GM23248 (cell line): ENCODE measurements around the gene ICAM1. TPM values are rescaled to one million over a fixed set of nuclear protein-coding genes. Genes with fewer than 3 reads are reported as not detected.

Source experiments
- DNase-seq: peaks from one replicate; pipeline ENCODE4 v3.0.0-alpha.2; 2015
- H2AFZ ChIP-seq: fragments of 200-600 bp; sonication (generic); 2 replicates; pipeline ENCODE4 v1.6.1; 2016; ENCODE audit warnings: antibody characterized with exemption
- H3F3A ChIP-seq: fragments of 200-600 bp; sonication (generic); 2 replicates; pipeline ENCODE4 v1.6.1; 2016; ENCODE audit warnings: mild to moderate bottlenecking, antibody characterized with exemption, mixed run types; ENCODE audit not compliant: insufficient read depth
- H3K27ac ChIP-seq: fragments of 200-600 bp; sonication (generic); 2 replicates; pipeline ENCODE4 v1.5.1; 2016; ENCODE audit warnings: mild to moderate bottlenecking
- H3K27me3 ChIP-seq: fragments of 200-600 bp; sonication (generic); replicated peaks from 2 replicates; pipeline ENCODE4 v1.6.1; 2016; ENCODE audit warnings: mild to moderate bottlenecking; ENCODE audit not compliant: insufficient read depth
- H3K36me3 ChIP-seq: fragments of 200-600 bp; sonication (generic); 2 replicates; pipeline ENCODE4 v1.6.1; 2016; ENCODE audit warnings: low read depth, mild to moderate bottlenecking
- H3K4me1 ChIP-seq: fragments of 200-600 bp; sonication (generic); 2 replicates; pipeline ENCODE4 v1.6.1; 2016; ENCODE audit warnings: mild to moderate bottlenecking; ENCODE audit not compliant: insufficient read depth
- H3K4me2 ChIP-seq: fragments of 200-600 bp; sonication (generic); one replicate; pipeline ENCODE4 v1.6.1; 2016; ENCODE audit warnings: mild to moderate bottlenecking; ENCODE audit not compliant: unreplicated experiment
- H3K4me3 ChIP-seq: fragments of 200-600 bp; sonication (generic); 2 replicates; pipeline ENCODE4 v1.5.1; 2016; ENCODE audit warnings: mild to moderate bottlenecking
- H3K79me2 ChIP-seq: fragments of 200-600 bp; sonication (generic); 2 replicates; pipeline ENCODE4 v1.6.1; 2016; ENCODE audit warnings: mild to moderate bottlenecking; ENCODE audit not compliant: insufficient read depth
- H3K9ac ChIP-seq: fragments of 200-600 bp; sonication (generic); 2 replicates; pipeline ENCODE4 v1.6.1; 2016; ENCODE audit warnings: mild to moderate bottlenecking
- H3K9me2 ChIP-seq: fragments of 200-600 bp; sonication (generic); 2 replicates; pipeline ENCODE4 v1.6.1; 2016; ENCODE audit warnings: mixed run types, mild to moderate bottlenecking, moderate library complexity; ENCODE audit not compliant: insufficient read depth
- H3K9me3 ChIP-seq: fragments of 200-600 bp; sonication (generic); one replicate; pipeline ENCODE4 v1.6.1; 2017; ENCODE audit warnings: low read depth
- H4K20me1 ChIP-seq: fragments of 200-600 bp; sonication (generic); 2 replicates; pipeline ENCODE4 v1.6.0; 2016; ENCODE audit not compliant: insufficient read depth
- EZH2 ChIP-seq: fragments of 200-600 bp; sonication (generic); IDR thresholded peaks from 2 replicates; pipeline ENCODE4 v1.6.1; 2018; ENCODE audit warnings: antibody characterized with exemption, mild to moderate bottlenecking; ENCODE audit not compliant: insufficient read depth, poor library complexity, severe bottlenecking
- EZH2phosphoT487 ChIP-seq: fragments of 200-600 bp; sonication (generic); IDR thresholded peaks from 2 replicates; pipeline ENCODE4 v1.6.1; 2018; ENCODE audit warnings: antibody characterized with exemption, moderate library complexity, mild to moderate bottlenecking, low read depth; ENCODE audit not compliant: insufficient read depth
- WGBS, 2 experiments: methylation state at CpG; one replicate each; pipeline ENCODE4 v1.1.6; 2015 to 2017; ENCODE audit warnings: low lambda C conversion rate in 2 of 2, low coverage in 1 of 2; ENCODE audit errors: missing lambda C conversion rate in 2 of 2; 5-methylcytosine and 5-hydroxymethylcytosine counted together
- in situ Hi-C: fragments of 300-500 bp; cut with MboI; formaldehyde crosslinking; loops from 2 replicates; pipeline ENCODE4 v1.15.0; 2020
- polyA plus RNA-seq: library from polyadenylated mRNA; unstranded; fragments of >200 nt; fragmentation: Nextera tagmentation; extraction: Ambion mirVana; gene quantifications from 2 replicates; pipeline ENCODE4 v1.2.1, GENCODE V29; 2016
- total RNA-seq: library from RNA; depleted of rRNA; stranded (reverse); fragments of >200 nt; shearing (Covaris generic); gene quantifications from 2 replicates; pipeline ENCODE4 v1.2.3, GENCODE V29; 2014

Gene ICAM1
- total and polyA plus RNA-seq, 2 experiments from 2014 or later, result 21.6 to 23.6 TPM

- in situ Hi-C loops, result no loop called here
- Histone ChIP-seq H3K9ac (no peak overlapping the region), H3K4me1 (peaks cover 10% of the 10 kb centered on the region), H3F3A (peaks cover 32% of the 10 kb centered on the region), H3K4me2 (no peak overlapping the region), H3K9me3 (no peaks in the 10 kb centered on the region), H3K27ac (no peak overlapping the region), H3K9me2 (no peaks in the 10 kb centered on the region), H3K79me2 (peaks cover 77% of the 10 kb centered on the region), H3K36me3 (no peaks in the 10 kb centered on the region), H3K4me3 (no peak overlapping the region), H2AFZ (no peak overlapping the region), H3K27me3 (no peaks in the 10 kb centered on the region), H4K20me1 (no peaks in the 10 kb centered on the region)
- 95 to 97% methylated on average over 22 to 23 of the region's 23 CpGs for WGBS, 2 experiments
- TF ChIP-seq EZH2 (no peak), EZH2phosphoT487 (no peak)
- no peak for DNase-seq
These were observed 46.6 kb upstream of the ICAM1 start for GRCh38 chr19:10224337-10224736.

- Histone ChIP-seq H3F3A (peaks cover 38% of the 10 kb centered on the region), H2AFZ (peak overlapping the region; percentile 40; the same call in 1 of the 2 replicates), H3K4me3 (peak overlapping the region; percentile 25), H3K27ac (peak overlapping the region; percentile 78), H3K9me2 (no peaks in the 10 kb centered on the region), H4K20me1 (no peaks in the 10 kb centered on the region), H3K79me2 (peaks cover 86% of the 10 kb centered on the region), H3K36me3 (no peaks in the 10 kb centered on the region), H3K9me3 (no peaks in the 10 kb centered on the region), H3K4me1 (peaks cover 10% of the 10 kb centered on the region), H3K4me2 (peak overlapping the region; percentile 50), H3K27me3 (no peaks in the 10 kb centered on the region), H3K9ac (peak overlapping the region; percentile 49)
- 36 to 38% methylated on average over 6 of the region's 6 CpGs for WGBS, 2 experiments
- in situ Hi-C loops, result loop anchor here (25.0 kb wide), 1 partner anchor 289 kb away; the partner anchor contains the start of gene OLFM2
- no peak for DNase-seq
- no peak for TF ChIP-seq EZH2phosphoT487
- no peak for TF ChIP-seq EZH2
These were observed 44.9 kb upstream of the ICAM1 start for GRCh38 chr19:10226021-10226375.

DNA sequence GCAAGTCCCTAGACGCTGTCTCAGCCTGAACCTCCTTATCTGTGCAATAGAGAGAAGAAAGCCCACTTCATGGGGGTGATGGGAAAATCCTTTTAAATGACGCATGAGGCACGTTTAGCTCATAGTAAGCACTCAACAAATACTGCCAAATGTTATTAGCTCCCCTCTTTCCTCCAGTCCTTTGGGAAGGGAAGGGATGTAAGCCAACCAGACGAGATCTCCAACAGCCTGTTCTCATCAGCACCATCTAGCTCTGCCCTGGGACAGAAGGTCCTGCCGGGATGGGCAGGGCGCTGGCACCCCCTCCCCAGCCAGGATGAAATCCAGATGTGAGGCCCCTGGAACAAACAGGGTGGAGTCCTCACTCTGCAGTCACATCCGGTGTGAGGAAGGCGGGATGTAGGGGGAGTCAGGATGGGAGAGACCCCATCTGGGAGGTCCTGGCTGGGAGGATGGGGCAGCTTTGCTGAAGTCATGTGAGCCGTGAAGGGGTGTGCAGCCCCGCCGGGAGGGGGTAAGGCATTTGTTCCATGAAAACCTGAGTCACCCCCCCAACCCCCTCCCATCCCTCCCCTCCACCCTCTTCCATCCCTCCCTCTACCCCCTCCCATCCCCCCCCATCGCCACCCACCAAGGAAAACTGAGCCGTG, 44.4 kb upstream of the ICAM1 start:
- peak overlapping the region; percentile 78 for H3K27ac ChIP-seq
- DNase-seq, result peak; percentile 89
- no peaks in the 10 kb centered on the region for H3K27me3 ChIP-seq
- no peaks in the 10 kb centered on the region for H4K20me1 ChIP-seq
- 1% methylated on average over 11 to 13 of the region's 13 CpGs for WGBS, 2 experiments
- in situ Hi-C loops, result loop anchor here (25.0 kb wide), 1 partner anchor 289 kb away; the partner anchor contains the start of gene OLFM2
- H3K4me3 ChIP-seq, result peak overlapping the region; percentile 25
- H3K4me2 ChIP-seq, result peak overlapping the region; percentile 50
- no peak for TF ChIP-seq EZH2
- peaks cover 10% of the 10 kb centered on the region for H3K4me1 ChIP-seq
- H3K9ac ChIP-seq, result peak overlapping the region; percentile 49
- H3F3A ChIP-seq, result peaks cover 38% of the 10 kb centered on the region
- peaks cover 81% of the 10 kb centered on the region for H3K79me2 ChIP-seq
- no peaks in the 10 kb centered on the region for H3K9me3 ChIP-seq
- no peaks in the 10 kb centered on the region for H3K36me3 ChIP-seq
- H3K9me2 ChIP-seq, result no peaks in the 10 kb centered on the region
- peak overlapping the region; percentile 40 for H2AFZ ChIP-seq

DNA sequence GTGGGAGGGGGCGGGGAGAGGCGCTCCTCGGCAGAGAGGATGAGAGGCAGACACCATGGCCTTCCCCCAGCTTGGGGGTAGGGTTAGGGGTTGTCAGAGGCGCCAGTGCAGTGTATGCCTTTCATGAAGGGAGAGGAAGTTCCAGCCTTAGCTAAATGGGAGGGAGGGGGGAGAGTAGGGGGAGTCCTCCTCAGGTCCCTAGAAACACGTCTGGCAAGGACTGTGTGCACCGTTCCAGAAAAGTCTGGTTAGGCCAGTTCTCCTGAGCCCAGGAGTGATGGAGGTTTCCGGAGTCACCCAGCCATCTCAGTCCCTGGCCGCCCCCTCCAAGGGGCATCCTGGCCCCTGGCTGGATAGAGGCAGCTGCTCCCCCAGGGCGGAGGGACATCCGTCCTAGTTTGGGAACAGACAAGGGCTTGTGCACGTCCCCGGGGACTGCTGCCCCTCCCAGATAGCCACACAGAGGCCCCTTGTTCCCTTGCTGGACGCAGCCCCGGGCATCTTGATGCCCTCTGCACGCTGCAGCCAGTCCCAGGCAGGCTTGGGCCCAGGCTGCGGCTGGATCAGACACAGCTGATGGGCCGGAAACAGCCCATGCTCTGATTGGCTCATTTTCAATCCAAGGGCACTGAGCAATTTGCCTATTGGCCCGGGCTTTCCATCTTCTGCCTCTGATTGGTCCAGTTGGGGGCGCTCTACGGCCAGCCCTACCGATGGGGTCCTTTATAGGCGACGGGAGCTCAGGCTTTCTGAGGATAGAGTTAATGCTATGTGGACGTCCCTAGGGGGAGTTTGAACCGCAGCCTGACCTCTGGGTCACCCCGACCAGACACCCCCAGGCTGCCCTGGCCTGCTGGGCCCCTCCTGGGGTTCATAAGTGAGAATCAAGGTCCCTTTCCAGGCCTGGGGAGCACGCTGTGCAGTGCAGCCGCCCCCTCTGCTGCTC, 43.6 kb upstream of the ICAM1 start:
- peak overlapping the region; percentile 78 for H3K27ac ChIP-seq
- DNase-seq, result peak; percentile 44

More for the DNA sequence above, 43.6 kb upstream of the ICAM1 start:
- H3K79me2 ChIP-seq, result peaks cover 73% of the 10 kb centered on the region
- no peaks in the 10 kb centered on the region for H3K9me3 ChIP-seq
- H3K9ac ChIP-seq, result peak overlapping the region; percentile 49; the same call in 1 of the 2 replicates
- H3K9me2 ChIP-seq, result no peaks in the 10 kb centered on the region
- TF ChIP-seq EZH2phosphoT487 (no peak), EZH2 (no peak)
- H3F3A ChIP-seq, result peaks cover 45% of the 10 kb centered on the region
- H3K4me3 ChIP-seq, result peak overlapping the region; percentile 4; the same call in 1 of the 2 replicates
- in situ Hi-C loops, result loop anchor here (25.0 kb wide), 1 partner anchor 290 kb away; the partner anchor contains the start of gene OLFM2
- peak overlapping the region; percentile 7 for H3K4me2 ChIP-seq
- peaks cover 10% of the 10 kb centered on the region for H3K4me1 ChIP-seq
- 30 to 37% methylated on average over 22 to 27 of the region's 28 CpGs for WGBS, 2 experiments
- no peaks in the 10 kb centered on the region for H3K27me3 ChIP-seq
- H3K36me3 ChIP-seq, result no peaks in the 10 kb centered on the region
- H4K20me1 ChIP-seq, result no peaks in the 10 kb centered on the region
- no peak overlapping the region for H2AFZ ChIP-seq
